Neural progenitor cell (in vitro differentiated cells): ENCODE data around the gene ABLIM2.

Experiments
- EZH2 ChIP-seq: fragments of 200-600 bp; sonication (generic); IDR thresholded peaks from 2 replicates; pipeline ENCODE4 v1.6.1; 2017; ENCODE audit warnings: antibody characterized with exemption, mild to moderate bottlenecking, moderate library complexity
- EZH2phosphoT487 ChIP-seq: fragments of 200-600 bp; sonication (generic); IDR thresholded peaks from 2 replicates; pipeline ENCODE4 v1.6.1; 2017; ENCODE audit warnings: antibody characterized with exemption
- TF ChIP-seq, protein P1 (sequence below): fragments of 200-600 bp; sonication (generic); IDR thresholded peaks from 2 replicates; pipeline ENCODE4 v1.5.1; 2017; ENCODE audit warnings: antibody characterized with exemption, mild to moderate bottlenecking

DNA sequence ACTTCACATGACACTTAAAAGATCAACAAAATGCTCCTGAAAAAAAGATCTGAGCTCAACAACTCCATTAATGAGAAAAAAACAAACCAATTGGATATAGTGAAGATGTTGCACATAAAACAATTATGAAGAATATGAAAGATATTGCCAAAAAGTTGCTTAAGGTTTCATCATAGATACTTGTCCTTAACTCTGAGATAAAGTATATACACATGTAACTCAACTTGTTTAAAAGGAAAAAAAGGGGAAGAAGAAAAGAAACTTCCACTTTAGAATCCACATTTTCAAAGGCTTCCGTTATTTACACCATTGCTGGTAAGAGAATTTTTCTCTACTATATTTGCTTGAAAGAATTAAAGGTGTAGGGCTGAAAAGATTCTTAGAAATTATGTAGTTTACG is 221.6 kb downstream of the ABLIM2 start:
- no peak for TF ChIP-seq EZH2
- TF ChIP-seq, protein P1, sequence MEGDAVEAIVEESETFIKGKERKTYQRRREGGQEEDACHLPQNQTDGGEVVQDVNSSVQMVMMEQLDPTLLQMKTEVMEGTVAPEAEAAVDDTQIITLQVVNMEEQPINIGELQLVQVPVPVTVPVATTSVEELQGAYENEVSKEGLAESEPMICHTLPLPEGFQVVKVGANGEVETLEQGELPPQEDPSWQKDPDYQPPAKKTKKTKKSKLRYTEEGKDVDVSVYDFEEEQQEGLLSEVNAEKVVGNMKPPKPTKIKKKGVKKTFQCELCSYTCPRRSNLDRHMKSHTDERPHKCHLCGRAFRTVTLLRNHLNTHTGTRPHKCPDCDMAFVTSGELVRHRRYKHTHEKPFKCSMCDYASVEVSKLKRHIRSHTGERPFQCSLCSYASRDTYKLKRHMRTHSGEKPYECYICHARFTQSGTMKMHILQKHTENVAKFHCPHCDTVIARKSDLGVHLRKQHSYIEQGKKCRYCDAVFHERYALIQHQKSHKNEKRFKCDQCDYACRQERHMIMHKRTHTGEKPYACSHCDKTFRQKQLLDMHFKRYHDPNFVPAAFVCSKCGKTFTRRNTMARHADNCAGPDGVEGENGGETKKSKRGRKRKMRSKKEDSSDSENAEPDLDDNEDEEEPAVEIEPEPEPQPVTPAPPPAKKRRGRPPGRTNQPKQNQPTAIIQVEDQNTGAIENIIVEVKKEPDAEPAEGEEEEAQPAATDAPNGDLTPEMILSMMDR = no peak
- TF ChIP-seq EZH2phosphoT487 = no peak
